Measurements from ENCODE around the gene HOXD9. TPM values are rescaled to one million over a fixed set of nuclear protein-coding genes. Genes with fewer than 3 reads are reported as not detected.

HOXD9 gene
- polyA plus RNA-seq, 1 donor (not counting 4 experiments of a cell fraction or from before 2014, with no cell fraction given), result not detected

GRCh38 chr2:176124110-176124946 is 1.8 kb downstream of the HOXD9 start:
- peaks cover 94% of the 10 kb centered on the region for H3K27me3 ChIP-seq (ENCODE audit: control insufficient read depth, extremely low read depth, insufficient read depth, low read length)
- H3K27ac ChIP-seq (ENCODE audit: control insufficient read depth, insufficient read depth, low read length), result no peak overlapping the region
- H3K9ac ChIP-seq (ENCODE audit: control insufficient read depth, extremely low read depth, insufficient read depth, low read length), result no peak overlapping the region
- no peaks in the 10 kb centered on the region for H3K9me1 ChIP-seq (ENCODE audit: control insufficient read depth, extremely low read depth, insufficient read depth, low read length)
- no peaks in the 10 kb centered on the region for H3K9me3 ChIP-seq (ENCODE audit: control insufficient read depth, low read depth, low read length)
- dilution Hi-C loops (cut with MboI; ENCODE audit: extremely low pct_ligation_motif_present, low sequenced_read_pairs), result no loop called here
- no peak for TF ChIP-seq CTCF (optimal IDR thresholded peaks at IDR 0.05 in 1 of 3, IDR thresholded peaks at IDR 0.05 in 1 of 3, conservative IDR thresholded peaks at IDR 0.05 in 1 of 3; ENCODE audit: extremely low read depth in 1 of 3, insufficient read depth in 2 of 3, low read length in 3 of 3)
- peak; percentile 15 for TF ChIP-seq EZH2 (IDR thresholded peaks at IDR 0.05; ENCODE audit: low read length)
- H4K20me1 ChIP-seq (ENCODE audit: control insufficient read depth, extremely low read depth, insufficient read depth, low read length), result no peaks in the 10 kb centered on the region
- H2AFZ ChIP-seq (ENCODE audit: control insufficient read depth, low read length), result no peak overlapping the region
- no peaks in the 10 kb centered on the region for H3K4me1 ChIP-seq (ENCODE audit: control insufficient read depth, extremely low read depth, insufficient read depth, low read length)
- DNase-seq (ENCODE audit: low read depth, low spot score) (no peak), FAIRE-seq (no peak)
- no peak overlapping the region for H3K4me2 ChIP-seq (ENCODE audit: control insufficient read depth, extremely low read depth, insufficient read depth, low read depth, low read length)
- no peak overlapping the region for H3K4me3 ChIP-seq (ENCODE audit: control insufficient read depth in 2 of 3, extremely low read depth in 1 of 3, insufficient read depth in 2 of 3, low read depth in 1 of 3, low read length in 3 of 3)
- no peaks in the 10 kb centered on the region for H3K36me3 ChIP-seq (ENCODE audit: control insufficient read depth in 2 of 2, extremely low read depth in 1 of 2, insufficient read depth in 2 of 2, low read length in 2 of 2)
- no peaks in the 10 kb centered on the region for H3K79me2 ChIP-seq (ENCODE audit: control insufficient read depth, insufficient read depth, low read length)

DNA sequence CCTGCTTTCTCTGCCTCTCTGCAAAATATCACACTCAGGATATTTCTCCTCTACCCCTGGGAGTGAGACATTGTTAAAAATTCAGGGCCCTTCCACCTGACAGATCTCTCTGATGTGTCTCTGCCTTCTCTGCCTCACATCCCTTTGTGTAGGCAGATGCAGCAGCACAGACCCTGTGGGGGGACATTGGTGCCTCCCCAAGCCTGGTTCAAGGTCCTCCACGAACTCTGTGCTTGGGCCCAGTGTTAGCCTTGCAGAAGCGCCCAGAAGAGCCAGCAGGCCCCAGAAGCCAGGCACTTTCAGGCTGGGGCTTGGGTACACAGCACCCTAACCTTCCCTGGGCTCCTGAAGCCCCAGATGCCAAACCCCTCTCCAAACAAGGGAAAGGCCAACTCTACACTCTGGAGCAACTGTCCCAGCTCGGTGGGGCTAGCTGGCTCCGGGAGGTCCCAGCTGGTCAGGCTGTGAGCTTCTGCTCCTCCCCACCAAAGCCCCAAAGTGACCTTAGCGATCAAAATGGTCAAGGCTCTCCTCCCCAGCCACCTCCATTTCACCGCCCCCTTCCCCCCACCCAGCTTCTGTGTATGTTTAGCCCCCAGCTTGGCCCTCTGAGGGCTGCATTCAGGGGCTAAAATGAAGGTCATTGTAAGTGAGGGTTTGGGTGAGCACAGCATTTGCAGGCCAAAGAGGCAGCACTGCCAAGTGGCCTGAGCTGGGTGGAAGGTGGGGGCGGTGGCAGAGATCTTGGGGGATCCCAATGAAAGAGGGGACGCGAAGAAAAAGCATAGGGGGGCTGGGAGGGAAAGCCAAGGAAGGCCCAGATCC is 2.6 kb downstream of the HOXD9 start:
- no peaks in the 10 kb centered on the region for H3K79me2 ChIP-seq (ENCODE audit: control insufficient read depth, insufficient read depth, low read length)
- no peak overlapping the region for H3K4me2 ChIP-seq (ENCODE audit: control insufficient read depth, extremely low read depth, insufficient read depth, low read depth, low read length)
- dilution Hi-C loops (cut with MboI; ENCODE audit: extremely low pct_ligation_motif_present, low sequenced_read_pairs), result no loop called here
- no peaks in the 10 kb centered on the region for H3K9me1 ChIP-seq (ENCODE audit: control insufficient read depth, extremely low read depth, insufficient read depth, low read length)
- no peaks in the 10 kb centered on the region for H3K9me3 ChIP-seq (ENCODE audit: control insufficient read depth, low read depth, low read length)
- H3K27me3 ChIP-seq (ENCODE audit: control insufficient read depth, extremely low read depth, insufficient read depth, low read length), result peaks cover 96% of the 10 kb centered on the region
- H4K20me1 ChIP-seq (ENCODE audit: control insufficient read depth, extremely low read depth, insufficient read depth, low read length), result no peaks in the 10 kb centered on the region
- no peak overlapping the region for H3K27ac ChIP-seq (ENCODE audit: control insufficient read depth, insufficient read depth, low read length)
- no peak for DNase-seq (ENCODE audit: low read depth, low spot score)
- H3K4me1 ChIP-seq (ENCODE audit: control insufficient read depth, extremely low read depth, insufficient read depth, low read length), result no peaks in the 10 kb centered on the region
- H2AFZ ChIP-seq (ENCODE audit: control insufficient read depth, low read length), result no peak overlapping the region
- H3K4me3 ChIP-seq (ENCODE audit: control insufficient read depth in 2 of 3, extremely low read depth in 1 of 3, insufficient read depth in 2 of 3, low read depth in 1 of 3, low read length in 3 of 3), result no peak overlapping the region
- H3K9ac ChIP-seq (ENCODE audit: control insufficient read depth, extremely low read depth, insufficient read depth, low read length), result no peak overlapping the region
- FAIRE-seq, result no peak
- no peaks in the 10 kb centered on the region for H3K36me3 ChIP-seq (ENCODE audit: control insufficient read depth in 2 of 2, extremely low read depth in 1 of 2, insufficient read depth in 2 of 2, low read length in 2 of 2)
- TF ChIP-seq EZH2 (IDR thresholded peaks at IDR 0.05; ENCODE audit: low read length), result no peak
